ENCODE measurements around the gene CYREN.

DNA sequence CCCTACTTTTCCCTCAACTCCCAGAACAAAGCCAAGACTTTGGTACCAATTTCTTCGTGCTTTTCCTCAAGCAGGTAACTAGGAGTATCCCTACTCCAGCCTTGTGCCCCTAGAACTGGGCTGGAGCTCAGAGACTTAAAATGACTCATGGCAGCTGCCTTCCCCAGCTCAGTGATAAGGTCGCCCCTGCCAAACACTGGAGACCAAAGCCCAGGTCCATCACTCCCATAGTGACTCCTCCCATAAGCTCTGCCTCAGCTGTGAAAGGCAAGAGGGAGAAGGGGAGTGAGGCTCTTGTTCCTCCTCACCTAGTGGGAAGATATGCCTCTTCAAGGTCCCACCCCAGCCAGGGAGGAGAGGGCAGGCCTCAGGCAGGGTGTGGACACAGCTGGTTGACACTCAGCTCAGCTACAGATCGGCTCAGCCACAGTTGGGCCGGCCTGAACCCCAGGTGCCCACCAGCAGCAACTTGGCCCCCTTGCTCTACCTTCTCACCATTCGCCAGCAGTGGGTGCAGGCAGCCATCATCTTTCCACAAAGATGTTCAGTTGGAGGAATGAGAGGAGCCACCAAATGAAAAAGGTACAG lies 13.8 kb upstream of the CYREN start:
- TF ChIP-seq, protein P1, sequence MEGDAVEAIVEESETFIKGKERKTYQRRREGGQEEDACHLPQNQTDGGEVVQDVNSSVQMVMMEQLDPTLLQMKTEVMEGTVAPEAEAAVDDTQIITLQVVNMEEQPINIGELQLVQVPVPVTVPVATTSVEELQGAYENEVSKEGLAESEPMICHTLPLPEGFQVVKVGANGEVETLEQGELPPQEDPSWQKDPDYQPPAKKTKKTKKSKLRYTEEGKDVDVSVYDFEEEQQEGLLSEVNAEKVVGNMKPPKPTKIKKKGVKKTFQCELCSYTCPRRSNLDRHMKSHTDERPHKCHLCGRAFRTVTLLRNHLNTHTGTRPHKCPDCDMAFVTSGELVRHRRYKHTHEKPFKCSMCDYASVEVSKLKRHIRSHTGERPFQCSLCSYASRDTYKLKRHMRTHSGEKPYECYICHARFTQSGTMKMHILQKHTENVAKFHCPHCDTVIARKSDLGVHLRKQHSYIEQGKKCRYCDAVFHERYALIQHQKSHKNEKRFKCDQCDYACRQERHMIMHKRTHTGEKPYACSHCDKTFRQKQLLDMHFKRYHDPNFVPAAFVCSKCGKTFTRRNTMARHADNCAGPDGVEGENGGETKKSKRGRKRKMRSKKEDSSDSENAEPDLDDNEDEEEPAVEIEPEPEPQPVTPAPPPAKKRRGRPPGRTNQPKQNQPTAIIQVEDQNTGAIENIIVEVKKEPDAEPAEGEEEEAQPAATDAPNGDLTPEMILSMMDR (optimal IDR thresholded peaks at IDR 0.05 in 1 of 3, IDR thresholded peaks at IDR 0.05 in 1 of 3, conservative IDR thresholded peaks at IDR 0.05 in 1 of 3; ENCODE audit: extremely low read depth in 1 of 3, insufficient read depth in 2 of 3, low read length in 3 of 3) = no peak
- no peak for TF ChIP-seq EZH2 (IDR thresholded peaks at IDR 0.05; ENCODE audit: low read length)
